Epithelial cell of esophagus (primary cell): ENCODE measurements around the gene USP12.
A peak's percentile ranks its signal among the peaks of the same experiment; 100 is the strongest.

Experiments used
- DNase-seq: peaks from one replicate; pipeline ENCODE4 v3.0.0; 2010; ENCODE audit warnings: low read depth
- H3K4me3 ChIP-seq: 2 replicates; pipeline ENCODE4 v1.5.1; 2011; ENCODE audit warnings: mild to moderate bottlenecking, low read length, control low read depth
- CTCF ChIP-seq: IDR thresholded peaks from 2 replicates; pipeline ENCODE4 v1.5.1; 2011; ENCODE audit warnings: low read depth, mild to moderate bottlenecking, low read length, control low read depth, inconsistent platforms; ENCODE audit not compliant: insufficient read depth; ENCODE audit errors: missing control alignments

USP12 gene

GRCh38 chr13:27138457-27139093 lies 33.0 kb downstream of the USP12 start:
- no peak for DNase-seq
- TF ChIP-seq CTCF: no peak
- H3K4me3 ChIP-seq: no peak overlapping the region

- no peak overlapping the region for H3K4me3 ChIP-seq
- no peak for TF ChIP-seq CTCF
- no peak for DNase-seq
Measured at GRCh38 chr13:27137759-27138158, 33.9 kb downstream of the USP12 start.

- DNase-seq: no peak
- no peak for TF ChIP-seq CTCF
- H3K4me3 ChIP-seq: no peak overlapping the region
Measured at GRCh38 chr13:27135023-27135422, 36.6 kb downstream of the USP12 start.

GRCh38 chr13:27133889-27134288 lies 37.7 kb downstream of the USP12 start:
- no peak for TF ChIP-seq CTCF
- no peak overlapping the region for H3K4me3 ChIP-seq
- DNase-seq: no peak

GRCh38 chr13:27132538-27132937 lies 39.1 kb downstream of the USP12 start:
- no peak overlapping the region for H3K4me3 ChIP-seq
- DNase-seq: no peak
- TF ChIP-seq CTCF: no peak

- no peak for TF ChIP-seq CTCF
- peak; percentile 29 for DNase-seq
- H3K4me3 ChIP-seq: no peak overlapping the region
Measured at GRCh38 chr13:27131906-27132305, 39.7 kb downstream of the USP12 start.

- H3K4me3 ChIP-seq: no peak overlapping the region
- peak; percentile 96 for DNase-seq
- TF ChIP-seq CTCF: no peak
Measured at GRCh38 chr13:27130979-27131623, 40.5 kb downstream of the USP12 start.
